ENCODE data around the gene DUSP22.

Gene DUSP22

GRCh38 chr6:382883-383810 is 90.9 kb downstream of the DUSP22 start:
- DNase-seq: no peak

GRCh38 chr6:383856-384255 is 91.6 kb downstream of the DUSP22 start:
- DNase-seq: no peak

- no peak for DNase-seq
Measured at GRCh38 chr6:384898-385297, 92.6 kb downstream of the DUSP22 start.

GRCh38 chr6:385614-386013 is 93.3 kb downstream of the DUSP22 start:
- DNase-seq: no peak

GRCh38 chr6:386688-387266 is 94.5 kb downstream of the DUSP22 start:
- DNase-seq: no peak

GRCh38 chr6:387293-387741 is 95.0 kb downstream of the DUSP22 start:
- peak; percentile 6 for DNase-seq

GRCh38 chr6:388202-388903 is 96.1 kb downstream of the DUSP22 start:
- no peak for DNase-seq

- DNase-seq: no peak
Measured at GRCh38 chr6:389143-389542, 96.9 kb downstream of the DUSP22 start.

- no peak for DNase-seq
Measured at GRCh38 chr6:389622-390021, 97.3 kb downstream of the DUSP22 start.

GRCh38 chr6:390914-391558 is 98.7 kb downstream of the DUSP22 start:
- no peak for DNase-seq

GRCh38 chr6:391559-392440 is 99.5 kb downstream of the DUSP22 start, which contains the start of gene IRF4:
TSS of gene IRF4 (plus strand) at chr6:391752. CDS start at chr6:393153, 1,401 bp downstream.
- DNase-seq: no peak

GRCh38 chr6:392441-393390 is 100.4 kb downstream of the DUSP22 start:
- DNase-seq: no peak

GRCh38 chr6:393391-394221 is 101.3 kb downstream of the DUSP22 start:
- DNase-seq: no peak

GRCh38 chr6:394641-395289 is 102.5 kb downstream of the DUSP22 start:
- no peak for DNase-seq

GRCh38 chr6:395432-396125 is 103.3 kb downstream of the DUSP22 start:
- DNase-seq: no peak

GRCh38 chr6:396126-396520 is 103.8 kb downstream of the DUSP22 start:
- no peak for DNase-seq

GRCh38 chr6:397056-397455 is 104.8 kb downstream of the DUSP22 start:
- DNase-seq: no peak

GRCh38 chr6:397604-398003 is 105.3 kb downstream of the DUSP22 start:
- DNase-seq: no peak

- no peak for DNase-seq
Measured at GRCh38 chr6:398065-398464, 105.8 kb downstream of the DUSP22 start.

Data from HCEC 1CT (cell line).